ENCODE measurements around the gene PTPRO. TPM values are rescaled to one million over a fixed set of nuclear protein-coding genes. Genes with fewer than 3 reads are reported as not detected.
"Not testable (repeated sequence)": the region's sequence is repeated elsewhere in the genome, so short reads cannot be mapped to it uniquely, and the experiment has no call there.

PTPRO gene
- total RNA-seq, 4 donors from 2014 or later = 1.5 to 15.3 (median 8.0) TPM

DNA sequence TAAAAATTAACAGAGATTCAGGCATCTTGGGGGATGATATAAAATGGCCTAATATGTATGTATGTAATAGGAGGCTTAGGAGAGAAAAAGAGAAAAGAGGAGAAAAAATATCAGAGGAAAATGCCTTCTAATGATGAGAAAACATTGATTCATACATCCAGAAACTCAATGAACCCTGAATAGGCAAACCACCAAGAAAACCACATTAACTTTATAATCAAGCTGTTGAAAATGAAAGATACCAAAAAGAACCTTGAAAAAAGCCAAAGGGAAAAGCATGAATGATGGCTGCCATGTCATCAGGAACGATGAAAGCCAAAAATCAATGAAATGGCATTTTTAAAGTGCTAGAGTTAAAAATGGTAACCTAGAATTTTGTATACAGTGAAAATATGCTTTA is 286.6 kb downstream of the PTPRO start:
- Histone ChIP-seq H3K4me3 (no peak overlapping the region), H3K36me3 (no peaks in the 10 kb centered on the region), H3K4me1 (no peaks in the 10 kb centered on the region), H3K27me3 (no peaks in the 10 kb centered on the region), H3K9me3 (peaks cover 0 to 2% of the 10 kb centered on the region in 2 donors), H3K27ac (no peak overlapping the region)
- intact Hi-C loops (cut with DNase I; ENCODE audit: low total_unique reads) = no loop called here
- no peak for DNase-seq
- TF ChIP-seq CTCF (IDR thresholded peaks at IDR 0.05) = no peak
- no peak for TF ChIP-seq POLR2A (IDR thresholded peaks at IDR 0.05)

GRCh38 chr12:15613981-15614380 is 291.7 kb downstream of the PTPRO start:
- H3K36me3 ChIP-seq = no peaks in the 10 kb centered on the region
- intact Hi-C loops (cut with DNase I; ENCODE audit: low total_unique reads) = no loop called here
- TF ChIP-seq POLR2A (IDR thresholded peaks at IDR 0.05) = no peak
- TF ChIP-seq CTCF (IDR thresholded peaks at IDR 0.05) = no peak
- no peak overlapping the region for H3K27ac ChIP-seq
- H3K4me3 ChIP-seq = no peak overlapping the region
- no peak for DNase-seq
- peaks cover 0 to 2% of the 10 kb centered on the region in 2 donors for H3K9me3 ChIP-seq
- H3K27me3 ChIP-seq = no peaks in the 10 kb centered on the region
- no peaks in the 10 kb centered on the region for H3K4me1 ChIP-seq

DNA sequence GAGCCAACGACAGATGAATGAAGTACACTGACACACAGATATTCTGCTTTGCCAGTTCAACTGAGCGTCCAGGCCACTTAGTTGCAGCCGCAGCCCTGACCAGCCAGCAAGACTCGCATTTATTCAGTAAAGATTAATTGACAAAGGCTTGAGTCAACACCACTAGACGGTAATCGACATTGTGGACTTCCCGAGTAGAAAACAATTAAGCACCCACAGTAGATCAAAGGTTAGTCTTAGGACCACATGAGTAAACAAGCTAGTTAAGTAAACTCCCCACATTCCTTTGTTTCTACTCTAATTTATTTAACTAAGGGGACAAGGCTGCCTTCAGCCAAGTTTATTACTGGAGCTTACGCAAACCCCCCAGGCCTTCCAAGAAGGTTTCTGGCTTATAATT is 294.2 kb downstream of the PTPRO start:
- intact Hi-C loops (cut with DNase I; ENCODE audit: low total_unique reads); H3K4me3 ChIP-seq; H3K9me3 ChIP-seq; H3K27ac ChIP-seq; H3K27me3 ChIP-seq; H3K4me1 ChIP-seq; DNase-seq; H3K36me3 ChIP-seq: not testable (repeated sequence)

- DNase-seq = no peak
- H3K4me1 ChIP-seq = no peaks in the 10 kb centered on the region
- intact Hi-C loops (cut with DNase I; ENCODE audit: low total_unique reads) = no loop called here
- H3K36me3 ChIP-seq = no peaks in the 10 kb centered on the region
- H3K9me3 ChIP-seq = no peaks in the 10 kb centered on the region
- no peaks in the 10 kb centered on the region for H3K27me3 ChIP-seq
- H3K27ac ChIP-seq = no peak overlapping the region
- no peak overlapping the region for H3K4me3 ChIP-seq
- TF ChIP-seq CTCF (IDR thresholded peaks at IDR 0.05) (no peak), POLR2A (IDR thresholded peaks at IDR 0.05) (no peak)
Observed at GRCh38 chr12:15620741-15621539, 298.6 kb downstream of the PTPRO start.

DNA sequence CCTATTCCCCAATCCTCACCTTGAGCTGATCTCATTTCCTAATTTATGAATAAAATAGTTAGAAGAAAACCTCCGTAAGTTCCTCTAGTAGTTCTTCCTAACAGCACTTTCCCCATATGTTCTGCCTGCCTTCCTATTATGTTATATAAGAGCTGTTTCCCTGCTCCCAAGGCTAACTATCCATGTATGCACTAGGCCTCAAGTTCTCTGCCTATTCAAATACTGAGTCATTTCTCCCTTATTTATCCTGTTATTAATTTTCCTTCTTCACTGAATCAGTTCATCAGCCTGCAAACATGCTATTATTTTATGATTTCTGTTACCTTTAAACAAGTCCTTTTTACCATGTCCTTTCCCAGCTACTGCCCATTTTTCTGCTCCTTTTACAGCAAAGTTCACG is 302.8 kb downstream of the PTPRO start:
- TF ChIP-seq CTCF (IDR thresholded peaks at IDR 0.05) = no peak
- no peak for TF ChIP-seq POLR2A (IDR thresholded peaks at IDR 0.05)
- intact Hi-C loops (cut with DNase I; ENCODE audit: low total_unique reads) = no loop called here
- no peak overlapping the region for H3K4me3 ChIP-seq
- no peaks in the 10 kb centered on the region for H3K27me3 ChIP-seq
- H3K27ac ChIP-seq = peak overlapping the region; percentile 10 to 12
- H3K9me3 ChIP-seq = no peaks in the 10 kb centered on the region
- no peak for DNase-seq
- peaks cover 3 to 11% of the 10 kb centered on the region in 2 donors for H3K4me1 ChIP-seq
- no peaks in the 10 kb centered on the region for H3K36me3 ChIP-seq
